Measurements from ENCODE around the gene COMMD1.

Gene COMMD1

GRCh38 chr2:62175728-62176127, 270.3 kb downstream of the COMMD1 start:
- no peak for DNase-seq (ENCODE audit: low read depth, low spot score)

GRCh38 chr2:62176801-62177200, 271.3 kb downstream of the COMMD1 start:
- DNase-seq (ENCODE audit: low read depth, low spot score) = no peak

GRCh38 chr2:62177392-62178049, 272.0 kb downstream of the COMMD1 start:
- no peak for DNase-seq (ENCODE audit: low read depth, low spot score)

GRCh38 chr2:62178741-62179271, 273.3 kb downstream of the COMMD1 start:
- DNase-seq (ENCODE audit: low read depth, low spot score) = no peak

GRCh38 chr2:62180975-62181374, 275.5 kb downstream of the COMMD1 start:
- DNase-seq (ENCODE audit: low read depth, low spot score) = no peak

GRCh38 chr2:62181843-62182242, 276.4 kb downstream of the COMMD1 start:
- no peak for DNase-seq (ENCODE audit: low read depth, low spot score)

GRCh38 chr2:62184512-62185230, 279.2 kb downstream of the COMMD1 start:
- no peak for DNase-seq (ENCODE audit: low read depth, low spot score)
